DOHH2 (cell line): ENCODE data around the gene TBX4.

ENCODE experiments used
- CTCF ChIP-seq: fragments of 200-600 bp; sonication (generic); IDR thresholded peaks from one replicate; pipeline ENCODE4 v1.5.1; 2014; ENCODE audit warnings: antibody characterized with exemption, mild to moderate bottlenecking, low read depth, low read length; ENCODE audit not compliant: poor library complexity, severe bottlenecking
- EZH2phosphoT487 ChIP-seq: fragments of 200-600 bp; sonication (generic); IDR thresholded peaks from 2 replicates; pipeline ENCODE4 v1.6.1; 2017; ENCODE audit warnings: borderline replicate concordance, mild to moderate bottlenecking, antibody characterized with exemption, low read length, moderate library complexity, mixed read lengths

GRCh38 chr17:61484174-61484573 is 32.0 kb downstream of the TBX4 start:
- TF ChIP-seq CTCF: no peak
- TF ChIP-seq EZH2phosphoT487: no peak
